IPS DF 4.7 (cell line): ENCODE data around the gene RLN1.
"Not testable (repeated sequence)": the region's sequence is repeated elsewhere in the genome, so short reads cannot be mapped to it uniquely, and the experiment has no call there.

ENCODE experiments used
- DNase-seq: peaks from one replicate; pipeline ENCODE4 v3.0.0-alpha.2; 2013; ENCODE audit warnings: low spot score; ENCODE audit errors: extremely low read depth

Gene RLN1

GRCh38 chr9:5326187-5326586 is 13.5 kb downstream of the RLN1 start:
- DNase-seq: no peak

GRCh38 chr9:5321601-5322000 is 18.1 kb downstream of the RLN1 start:
- DNase-seq: not testable (repeated sequence)

- DNase-seq: no peak
Observed at GRCh38 chr9:5321058-5321457, 18.6 kb downstream of the RLN1 start.

GRCh38 chr9:5316406-5316805 is 23.3 kb downstream of the RLN1 start:
- DNase-seq: not testable (repeated sequence)

- no peak for DNase-seq
Observed at GRCh38 chr9:5315187-5315923, 24.3 kb downstream of the RLN1 start.

- no peak for DNase-seq
Observed at GRCh38 chr9:5310851-5311250, 28.8 kb downstream of the RLN1 start.

GRCh38 chr9:5305741-5306140 is 33.9 kb downstream of the RLN1 start:
- DNase-seq: no peak

GRCh38 chr9:5303840-5304795 is 35.6 kb downstream of the RLN1 start, which contains the start of gene RLN2:
TSS of gene RLN2 (minus strand) at chr9:5304716. CDS start at chr9:5304580, 136 bp downstream.
- not testable (repeated sequence) for DNase-seq

- no peak for DNase-seq
Observed at GRCh38 chr9:5301544-5301943, 38.1 kb downstream of the RLN1 start.

GRCh38 chr9:5292141-5292540 is 47.5 kb downstream of the RLN1 start:
- no peak for DNase-seq

- DNase-seq: no peak
Observed at GRCh38 chr9:5288591-5288990, 51.1 kb downstream of the RLN1 start.

- DNase-seq: no peak
Observed at GRCh38 chr9:5286262-5286661, 53.4 kb downstream of the RLN1 start.
